Kasumi-1 (cell line): ENCODE data around the gene FOXP1.

Experiments used
- DNase-seq, 2 experiments: peaks; one replicate each; lab custom pipeline; 2025; lab: John Stamatoyannopoulos, UW

Gene FOXP1

GRCh38 chr3:71264840-71265239, 318.7 kb downstream of the FOXP1 start:
- DNase-seq: no peak

GRCh38 chr3:71262364-71263265, 320.9 kb downstream of the FOXP1 start:
- DNase-seq: no peak

GRCh38 chr3:71260782-71261181, 322.7 kb downstream of the FOXP1 start:
- DNase-seq: no peak

GRCh38 chr3:71258526-71258925, 325.0 kb downstream of the FOXP1 start:
- no peak for DNase-seq

GRCh38 chr3:71258116-71258515, 325.4 kb downstream of the FOXP1 start:
- DNase-seq: no peak

GRCh38 chr3:71255498-71255897, 328.0 kb downstream of the FOXP1 start:
- DNase-seq: no peak

GRCh38 chr3:71254281-71255057, 329.1 kb downstream of the FOXP1 start:
- no peak for DNase-seq

- DNase-seq: no peak
Measured at GRCh38 chr3:71253169-71253568, 330.4 kb downstream of the FOXP1 start.

GRCh38 chr3:71252466-71252865, 331.1 kb downstream of the FOXP1 start:
- no peak for DNase-seq

GRCh38 chr3:71251156-71251775, 332.3 kb downstream of the FOXP1 start:
- DNase-seq: no peak

- no peak for DNase-seq
Measured at GRCh38 chr3:71250026-71250425, 333.5 kb downstream of the FOXP1 start.

- DNase-seq: no peak
Measured at GRCh38 chr3:71247958-71248335, 335.6 kb downstream of the FOXP1 start.

- no peak for DNase-seq
Measured at GRCh38 chr3:71247221-71247957, 336.1 kb downstream of the FOXP1 start.

- no peak for DNase-seq
Measured at GRCh38 chr3:71245971-71246880, 337.3 kb downstream of the FOXP1 start.

GRCh38 chr3:71244826-71245488, 338.6 kb downstream of the FOXP1 start:
- DNase-seq: no peak

GRCh38 chr3:71244153-71244825, 339.2 kb downstream of the FOXP1 start:
- no peak for DNase-seq

- no peak for DNase-seq
Measured at GRCh38 chr3:71243229-71243628, 340.3 kb downstream of the FOXP1 start.

- no peak for DNase-seq
Measured at GRCh38 chr3:71241981-71242560, 341.5 kb downstream of the FOXP1 start.

- DNase-seq: no peak
Measured at GRCh38 chr3:71241246-71241901, 342.2 kb downstream of the FOXP1 start.
